GM20431 (cell line): Measurements from ENCODE around the gene FBXW11.

Source experiments
- in situ Hi-C: fragments of 300-500 bp; cut with MseI, MboI; formaldehyde crosslinking; loops from one replicate; pipeline ENCODE4 v1.15.0; 2020; ENCODE audit warnings: low sequenced_read_pairs; ENCODE audit not compliant: unreplicated experiment

FBXW11 gene

DNA sequence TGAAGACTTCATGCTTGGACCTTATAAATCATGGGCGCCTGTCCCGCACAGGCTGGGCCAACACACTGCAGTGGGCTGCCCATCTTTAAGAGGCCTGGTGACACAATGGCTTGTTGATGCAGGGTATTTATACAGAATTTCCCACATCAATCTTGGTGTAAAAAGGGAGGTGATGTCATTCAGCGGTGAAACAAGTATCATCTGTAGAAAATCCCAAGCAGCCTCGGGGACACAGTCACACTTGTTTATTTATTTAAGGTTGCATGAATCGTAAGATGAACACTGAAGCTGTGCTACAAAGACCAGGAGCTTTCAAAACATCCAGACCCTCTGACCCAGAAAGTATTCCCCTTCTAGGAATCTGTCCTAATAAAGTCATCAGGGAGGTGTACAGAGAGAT lies 180.3 kb downstream of the FBXW11 start:
- in situ Hi-C loops: no loop called here

DNA sequence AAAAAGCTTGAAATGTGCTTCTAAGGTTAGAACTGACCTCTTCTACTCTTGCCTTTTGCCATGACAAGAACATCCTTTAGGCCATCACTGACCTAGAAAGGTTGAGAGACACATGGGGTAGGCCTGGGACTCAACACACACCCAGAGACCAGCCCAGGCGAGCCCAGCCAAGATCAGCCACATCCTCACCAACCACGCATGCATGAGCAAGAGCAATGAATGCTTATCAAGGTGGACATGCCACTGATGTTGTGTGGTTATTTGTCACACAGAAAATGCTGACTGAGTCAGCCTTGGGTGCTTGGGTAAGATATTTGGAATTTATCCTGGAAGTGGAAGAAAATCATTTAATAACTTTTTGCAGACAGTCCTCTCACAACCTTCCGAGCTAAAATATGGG lies 181.4 kb downstream of the FBXW11 start:
- in situ Hi-C loops: no loop called here

DNA sequence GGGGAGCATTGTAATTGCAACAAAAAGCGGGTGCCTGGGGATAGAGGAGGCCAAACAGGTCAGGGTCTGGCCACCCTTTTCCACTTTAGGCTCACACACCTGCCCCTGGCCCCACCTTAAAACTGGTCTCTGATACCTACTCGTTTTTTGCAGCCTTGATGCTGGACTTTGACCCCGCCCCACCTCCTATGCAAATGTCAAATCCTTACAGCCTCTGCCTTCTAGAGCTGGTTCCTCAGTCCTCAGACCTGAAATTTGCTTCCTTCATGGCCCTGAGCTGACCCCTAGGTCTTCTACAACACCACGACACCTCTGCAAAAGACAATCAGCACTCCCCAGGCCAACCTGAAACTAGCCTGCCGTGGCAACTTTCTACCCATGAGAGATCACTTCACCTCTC lies 183.2 kb downstream of the FBXW11 start:
- in situ Hi-C loops: no loop called here

GRCh38 chr5:171821286-171821685 lies 185.2 kb downstream of the FBXW11 start:
- in situ Hi-C loops: no loop called here

GRCh38 chr5:171820561-171820960 lies 185.9 kb downstream of the FBXW11 start:
- in situ Hi-C loops: no loop called here

DNA sequence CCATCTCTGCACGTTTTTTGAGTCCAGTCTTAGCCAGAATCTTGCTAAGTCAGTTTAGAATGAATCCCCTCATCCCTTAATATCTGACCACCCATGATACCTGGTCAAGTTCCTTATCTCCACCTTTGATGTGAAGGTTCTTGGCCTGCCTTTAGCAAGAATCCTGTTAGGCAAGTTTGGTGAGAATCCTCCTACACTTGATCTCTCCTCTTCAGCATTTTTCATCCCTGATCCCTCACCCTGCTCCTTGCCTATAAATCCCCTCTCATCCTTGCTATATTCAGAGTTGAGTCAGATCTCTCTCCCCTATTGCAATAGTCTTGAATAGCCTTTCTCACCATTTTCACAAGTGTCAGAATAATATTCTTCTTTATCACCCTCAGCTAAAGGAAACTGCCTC lies 189.8 kb downstream of the FBXW11 start:
- in situ Hi-C loops: no loop called here

GRCh38 chr5:171813813-171814490 lies 192.5 kb downstream of the FBXW11 start:
- in situ Hi-C loops: no loop called here

GRCh38 chr5:171813270-171813669 lies 193.2 kb downstream of the FBXW11 start:
- in situ Hi-C loops: no loop called here
